Daoy (cell line): Measurements from ENCODE around the gene SRRM3. TPM values are rescaled to one million over a fixed set of nuclear protein-coding genes. Genes with fewer than 3 reads are reported as not detected.
"Not testable (repeated sequence)": the region's sequence is repeated elsewhere in the genome, so short reads cannot be mapped to it uniquely, and the experiment has no call there.

Experiments
- DNase-seq: peaks from one replicate; pipeline ENCODE4 v3.0.0-alpha.2; 2015; ENCODE audit warnings: low read depth
- total RNA-seq: library from RNA; depleted of rRNA; stranded (reverse); fragments of >200 nt; shearing (Covaris generic); gene quantifications from 2 replicates; pipeline ENCODE4 v1.2.3, GENCODE V29; 2014

Gene SRRM3
- total RNA-seq, 1 experiment from 2014 or later = 0.29 TPM

GRCh38 chr7:76261931-76262330 is 60.2 kb downstream of the SRRM3 start:
- no peak for DNase-seq

DNA sequence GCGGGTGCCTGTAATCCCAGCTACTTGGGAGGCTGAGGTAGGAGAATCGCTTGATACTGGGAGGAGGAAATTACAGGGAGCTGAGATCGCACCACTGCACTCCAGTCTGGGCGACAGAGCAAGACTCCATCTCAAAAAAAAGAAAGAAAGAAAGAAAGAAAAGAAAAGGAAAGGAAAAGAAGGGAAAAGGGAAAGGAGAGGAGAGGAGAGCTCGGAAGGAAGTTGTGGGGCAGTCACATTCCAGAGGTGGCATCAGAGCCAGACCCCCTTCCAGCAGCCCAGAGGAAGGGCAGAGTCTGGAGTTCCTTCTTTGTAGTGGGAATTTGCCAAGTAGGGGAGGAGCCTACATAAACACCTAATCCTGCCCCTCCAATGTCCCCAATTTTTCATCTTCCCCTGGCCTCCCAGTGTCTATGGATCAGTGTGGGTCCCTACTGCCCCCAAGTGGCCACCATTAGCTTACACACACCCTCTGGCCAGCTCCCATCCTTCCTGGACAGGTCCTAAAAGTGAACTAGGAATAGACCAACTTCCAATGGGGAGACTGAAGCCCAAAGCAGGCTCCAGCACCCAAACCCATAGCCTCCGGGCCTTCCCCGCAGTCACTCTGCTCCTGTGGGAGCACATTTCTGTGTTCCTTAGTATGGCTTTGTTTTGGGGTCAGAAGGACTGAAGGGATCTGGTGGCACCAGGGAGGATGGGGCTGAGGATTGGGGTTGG is 61.1 kb downstream of the SRRM3 start:
- DNase-seq = peak; percentile 73

DNA sequence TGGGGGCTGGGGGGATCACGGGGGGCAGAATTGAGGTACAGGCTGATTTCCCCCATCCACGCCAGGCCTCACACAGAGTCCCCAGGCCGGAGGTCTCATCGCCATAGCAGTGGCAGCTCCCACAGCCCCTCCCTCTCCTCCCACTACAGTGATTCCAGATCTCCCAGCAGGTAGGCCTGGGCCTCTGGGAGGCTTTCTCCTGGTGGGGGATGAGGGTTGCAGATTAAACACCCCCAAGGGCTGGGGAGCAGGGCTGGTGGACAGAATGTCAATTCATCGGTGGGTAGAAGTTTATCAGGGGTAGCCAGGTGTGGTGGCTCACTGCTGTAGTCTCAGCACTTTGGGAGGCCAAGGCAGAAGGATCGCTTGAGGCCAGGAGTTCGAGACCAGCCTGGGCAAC is 63.6 kb downstream of the SRRM3 start:
- no peak for DNase-seq

DNA sequence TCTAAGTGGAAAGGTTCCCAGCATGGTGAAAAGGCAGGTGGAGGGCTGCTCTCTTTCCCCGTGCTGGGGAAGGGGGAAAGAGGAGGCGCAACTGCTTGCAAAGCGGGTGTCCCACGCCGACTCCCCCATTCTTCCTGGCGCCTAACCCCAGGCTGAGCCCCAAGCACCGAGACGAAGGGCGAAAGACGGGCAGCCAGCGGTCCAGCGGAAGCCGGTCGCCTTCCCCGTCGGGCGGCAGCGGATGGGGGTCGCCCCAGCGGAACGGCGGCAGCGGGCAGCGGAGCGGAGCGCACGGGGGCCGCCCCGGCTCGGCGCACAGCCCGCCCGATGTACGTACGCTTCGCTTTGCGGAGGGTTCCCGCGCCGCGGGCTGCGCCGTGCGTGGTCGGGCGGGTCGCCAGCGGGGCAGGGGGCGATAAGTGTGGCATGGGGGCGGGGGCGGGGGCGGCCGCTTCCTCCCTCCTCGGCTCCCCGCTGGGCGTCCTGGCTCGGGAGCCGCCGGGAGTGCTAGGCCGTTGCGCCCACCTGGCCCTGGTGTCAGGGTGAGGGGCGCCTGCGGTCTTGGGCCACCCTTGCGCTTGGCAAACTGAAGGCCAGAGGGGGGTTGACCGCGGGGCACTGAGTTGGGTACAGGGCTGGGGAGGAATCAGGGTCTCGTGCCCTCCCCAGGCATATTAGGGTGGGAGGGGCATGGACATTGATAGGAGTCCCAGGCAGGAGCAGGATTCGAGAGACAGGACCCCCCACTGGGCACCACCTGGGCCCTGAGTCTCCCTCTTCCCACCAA is 65.6 kb downstream of the SRRM3 start:
- no peak for DNase-seq

GRCh38 chr7:76267894-76268183 is 66.1 kb downstream of the SRRM3 start:
- DNase-seq = no peak

DNA sequence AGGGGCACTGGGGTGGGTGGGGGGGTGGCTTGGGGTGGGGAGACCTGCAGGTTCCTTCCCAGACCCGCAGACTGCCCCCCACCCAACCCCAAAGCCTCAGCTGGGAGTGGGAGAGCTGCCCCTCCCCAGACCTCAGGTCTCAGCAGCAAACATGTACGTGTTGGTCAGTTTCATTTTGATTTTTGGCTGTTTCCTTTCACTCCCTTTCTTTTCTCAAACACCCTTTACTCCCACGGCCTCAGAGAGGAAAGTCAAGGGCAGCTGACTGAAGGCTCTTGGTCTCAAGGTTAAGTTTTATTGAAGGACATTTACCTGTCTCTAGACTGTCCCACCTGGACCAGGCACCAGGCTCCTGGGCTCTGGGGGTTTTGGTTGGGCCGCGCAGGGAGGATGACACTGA is 66.7 kb downstream of the SRRM3 start:
- no peak for DNase-seq

GRCh38 chr7:76269895-76270294 is 68.2 kb downstream of the SRRM3 start:
- no peak for DNase-seq

DNA sequence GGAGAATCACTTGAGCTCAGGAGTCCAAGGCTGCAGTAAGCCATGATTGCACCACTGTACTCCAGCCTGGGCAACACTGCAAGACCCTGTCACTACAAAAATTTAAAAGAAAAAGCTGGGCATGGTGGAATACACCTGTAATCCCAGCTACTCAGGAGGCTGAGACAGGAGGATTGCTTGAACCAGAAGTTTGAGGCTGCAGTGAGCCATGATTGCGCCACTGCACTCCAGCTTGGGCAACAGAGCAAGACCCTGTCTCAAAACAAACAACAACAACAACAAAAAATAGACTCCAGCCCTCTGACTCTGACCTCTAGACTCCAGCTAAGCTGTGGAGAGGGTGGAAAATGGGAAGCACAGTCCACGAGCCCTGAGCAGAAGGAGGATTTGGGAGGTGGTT is 69.7 kb downstream of the SRRM3 start:
- not testable (repeated sequence) for DNase-seq

- no peak for DNase-seq
These were observed 70.4 kb downstream of the SRRM3 start for GRCh38 chr7:76272142-76272541.

GRCh38 chr7:76272851-76273497 is 71.3 kb downstream of the SRRM3 start:
- no peak for DNase-seq

DNA sequence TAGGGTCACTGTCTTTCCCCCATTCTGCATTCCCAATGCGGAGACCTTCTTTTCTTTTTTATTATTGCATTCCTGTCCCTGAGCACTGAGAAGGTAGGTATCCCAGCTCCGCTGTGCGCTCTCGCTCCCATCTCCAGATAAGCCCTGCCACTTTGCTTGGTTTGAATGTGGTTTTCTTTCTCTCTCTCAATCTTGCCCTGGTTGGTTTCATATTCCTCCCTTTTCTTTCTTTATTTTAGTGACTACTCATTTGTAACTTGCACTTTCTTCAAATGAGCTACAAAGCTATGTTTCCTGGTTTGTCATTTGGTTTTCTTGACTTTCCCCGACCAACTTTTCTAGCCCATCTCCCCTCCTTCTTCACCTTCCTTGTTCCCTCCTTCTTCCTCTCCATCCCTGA is 71.8 kb downstream of the SRRM3 start:
- no peak for DNase-seq

DNA sequence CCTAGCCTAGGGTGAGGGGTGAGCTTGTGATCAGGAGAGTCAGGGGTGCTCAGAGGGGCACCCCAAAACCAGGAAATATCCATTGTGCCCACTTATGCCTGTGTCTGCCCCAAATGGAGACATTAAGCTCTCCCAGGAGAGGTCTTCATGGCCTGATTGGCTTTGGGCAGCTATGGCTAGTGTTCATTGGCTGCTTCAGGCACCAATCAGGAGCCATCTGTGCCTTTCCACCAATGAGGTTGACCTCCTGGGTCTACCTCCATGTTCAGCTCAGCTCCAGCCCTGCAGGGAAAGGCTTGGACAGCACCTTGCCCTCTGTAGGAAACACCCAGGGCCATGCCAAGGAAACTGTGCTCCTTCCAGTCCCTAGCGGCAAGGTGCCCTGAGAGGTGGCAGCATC is 76.8 kb downstream of the SRRM3 start:
- peak; percentile 38 for DNase-seq

- no peak for DNase-seq
These were observed 78.7 kb downstream of the SRRM3 start for GRCh38 chr7:76280408-76280807.

DNA sequence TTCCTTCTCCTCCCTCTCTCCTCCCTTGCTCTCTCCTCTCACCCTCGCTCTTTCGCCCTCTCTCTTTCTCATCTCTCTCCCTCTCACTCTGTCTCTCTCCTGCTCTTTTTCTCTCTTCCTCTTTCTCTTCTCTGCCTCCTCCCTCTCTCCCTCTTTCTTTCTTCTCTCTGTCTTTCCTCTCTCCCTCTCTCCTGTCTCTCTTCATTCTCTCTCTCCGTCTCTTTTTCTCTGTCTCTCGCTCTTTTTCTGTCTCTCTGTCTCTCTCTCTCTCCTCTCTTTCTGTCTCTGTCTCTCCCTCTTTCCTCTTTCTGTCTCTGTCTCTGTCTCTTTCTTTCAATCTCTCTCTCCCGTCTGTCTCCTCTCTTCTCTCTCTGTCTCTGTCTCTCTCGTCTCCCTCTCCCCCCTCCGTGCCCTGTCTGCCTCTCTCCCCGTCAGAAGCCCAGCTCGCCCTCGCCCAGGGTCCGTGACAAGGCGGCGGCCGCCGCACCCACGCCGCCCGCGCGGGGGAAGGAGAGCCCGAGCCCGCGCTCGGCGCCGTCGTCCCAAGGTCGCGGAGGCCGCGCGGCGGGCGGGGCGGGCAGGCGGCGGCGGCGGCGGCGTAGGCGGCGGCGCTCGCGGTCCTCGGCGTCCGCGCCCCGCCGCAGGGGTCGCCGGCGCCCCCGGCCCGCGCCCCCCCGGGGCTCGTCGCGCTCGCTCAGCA is 79.5 kb downstream of the SRRM3 start:
- DNase-seq = no peak

DNA sequence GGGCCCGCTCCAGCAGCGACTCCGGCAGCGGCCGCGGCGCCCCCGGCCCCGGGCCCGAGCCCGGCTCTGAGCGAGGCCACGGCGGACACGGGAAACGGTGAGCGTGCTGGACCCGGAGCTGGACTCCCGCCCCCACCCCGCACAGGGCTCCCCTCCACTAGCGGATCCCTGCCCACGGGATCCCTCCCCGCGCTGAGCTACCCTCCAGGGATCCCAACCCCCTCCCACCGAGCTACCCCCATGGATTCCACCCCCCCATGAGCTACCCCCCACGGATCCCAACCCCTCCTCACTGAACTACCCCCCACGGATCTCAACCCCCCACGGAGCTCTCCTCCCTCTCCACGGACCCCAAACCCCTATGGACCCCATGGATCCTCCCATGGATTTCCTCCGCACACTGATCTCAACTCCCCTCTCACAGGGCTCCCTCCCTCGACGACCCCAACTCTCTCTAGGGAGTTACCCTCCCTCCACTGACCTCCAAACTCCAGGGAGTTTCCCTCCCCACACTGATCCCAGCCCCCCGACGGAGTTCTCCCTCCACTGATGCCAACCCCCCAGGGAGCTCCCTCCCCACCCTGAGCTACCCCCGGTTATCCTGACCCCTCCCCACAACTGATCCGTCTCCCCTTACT is 80.1 kb downstream of the SRRM3 start:
- DNase-seq = no peak

- DNase-seq = no peak
These were observed 80.9 kb downstream of the SRRM3 start for GRCh38 chr7:76282344-76283253.

DNA sequence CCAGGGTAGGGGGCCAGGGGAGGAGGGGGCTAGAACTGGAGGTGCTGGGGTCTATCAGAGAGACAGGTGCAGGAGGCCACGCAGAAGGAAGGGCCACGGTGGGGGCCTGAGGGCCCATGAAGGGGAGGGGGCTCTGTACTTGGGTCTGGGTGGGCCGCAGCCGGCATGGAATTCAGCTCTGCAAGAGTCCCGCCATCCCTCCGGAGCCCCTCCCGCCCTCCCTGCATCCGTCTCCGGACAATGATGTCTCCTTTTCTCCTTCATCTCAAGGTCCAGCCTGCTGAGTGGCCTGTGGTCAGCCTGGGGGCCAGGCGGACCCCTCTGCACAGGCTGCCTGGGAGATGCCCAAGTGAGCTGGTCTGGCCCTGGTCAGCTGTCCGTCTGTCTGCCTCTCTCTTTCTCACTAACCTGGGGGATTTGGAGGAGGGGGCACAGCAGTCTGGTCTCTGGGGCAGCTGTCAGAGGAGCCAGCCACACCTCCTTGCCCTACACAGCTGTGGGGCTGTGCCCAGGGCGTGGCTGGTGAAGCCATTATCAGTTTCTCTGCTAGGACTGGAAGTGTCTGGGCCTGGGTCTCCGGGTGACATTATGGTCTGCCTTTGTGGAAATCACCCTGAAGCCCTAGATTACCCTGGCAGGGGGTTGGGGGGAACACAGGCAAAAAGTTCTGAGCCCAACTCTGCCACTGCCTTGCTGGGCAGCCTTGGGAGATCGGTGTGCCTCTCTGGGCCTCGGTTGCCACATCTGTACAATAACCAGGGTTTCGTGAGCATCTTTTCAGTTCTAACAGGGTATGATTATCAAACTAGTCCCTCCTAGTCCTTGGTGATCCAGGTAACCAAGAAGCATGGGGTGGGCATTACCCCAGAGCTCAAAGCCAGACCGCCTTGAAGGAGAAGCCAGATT is 81.8 kb downstream of the SRRM3 start:
- DNase-seq = no peak

GRCh38 chr7:76285604-76286374 is 84.1 kb downstream of the SRRM3 start:
- DNase-seq = no peak

- DNase-seq = no peak
These were observed 85.2 kb downstream of the SRRM3 start for GRCh38 chr7:76286842-76287403.
